Ramos (cell line): ENCODE data around the gene NDUFAF5.
"Not testable (repeated sequence)": the region's sequence is repeated elsewhere in the genome, so short reads cannot be mapped to it uniquely, and the experiment has no call there.

Experiments
- in situ Hi-C: fragments of 300-500 bp; cut with MboI; formaldehyde crosslinking; loops from one replicate; pipeline ENCODE4 v1.14.3; 2022; ENCODE audit warnings: low sequenced_read_pairs; ENCODE audit not compliant: unreplicated experiment

Gene NDUFAF5

GRCh38 chr20:13784893-13785715, at the start of gene NDUFAF5, which contains the start of gene ESF1:
Gene NDUFAF5, plus strand, starts transcription at chr20:13785028. Its CDS starts 41 bp downstream, at chr20:13785069.
Gene ESF1, minus strand, starts transcription at chr20:13784919. Its CDS starts 1,779 bp downstream, at chr20:13783140.
- in situ Hi-C loops = no loop called here

DNA sequence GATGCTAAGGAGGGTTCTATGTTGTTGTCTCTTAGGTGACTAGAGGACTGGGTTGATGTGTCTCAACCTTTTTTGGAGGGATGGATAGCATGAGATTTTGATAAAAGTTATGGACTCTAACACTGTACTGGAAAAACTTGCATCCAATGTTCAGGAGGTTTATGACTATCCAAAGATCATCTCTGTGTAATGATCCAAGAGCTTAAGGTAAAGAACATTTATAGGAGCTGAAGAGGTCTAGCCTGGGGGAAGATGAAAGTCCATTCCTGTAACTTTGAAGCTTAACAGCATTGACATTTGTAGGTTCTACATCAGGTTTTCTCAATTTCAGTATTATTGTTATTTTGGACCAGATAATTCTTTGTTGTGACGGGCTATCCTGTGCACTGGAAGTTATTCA, 49.0 kb upstream of the NDUFAF5 start:
- in situ Hi-C loops = no loop called here

GRCh38 chr20:13736436-13737191, 48.2 kb upstream of the NDUFAF5 start:
- in situ Hi-C loops = no loop called here

- in situ Hi-C loops = not testable (repeated sequence)
Measured at GRCh38 chr20:13738187-13738586, 46.6 kb upstream of the NDUFAF5 start.

DNA sequence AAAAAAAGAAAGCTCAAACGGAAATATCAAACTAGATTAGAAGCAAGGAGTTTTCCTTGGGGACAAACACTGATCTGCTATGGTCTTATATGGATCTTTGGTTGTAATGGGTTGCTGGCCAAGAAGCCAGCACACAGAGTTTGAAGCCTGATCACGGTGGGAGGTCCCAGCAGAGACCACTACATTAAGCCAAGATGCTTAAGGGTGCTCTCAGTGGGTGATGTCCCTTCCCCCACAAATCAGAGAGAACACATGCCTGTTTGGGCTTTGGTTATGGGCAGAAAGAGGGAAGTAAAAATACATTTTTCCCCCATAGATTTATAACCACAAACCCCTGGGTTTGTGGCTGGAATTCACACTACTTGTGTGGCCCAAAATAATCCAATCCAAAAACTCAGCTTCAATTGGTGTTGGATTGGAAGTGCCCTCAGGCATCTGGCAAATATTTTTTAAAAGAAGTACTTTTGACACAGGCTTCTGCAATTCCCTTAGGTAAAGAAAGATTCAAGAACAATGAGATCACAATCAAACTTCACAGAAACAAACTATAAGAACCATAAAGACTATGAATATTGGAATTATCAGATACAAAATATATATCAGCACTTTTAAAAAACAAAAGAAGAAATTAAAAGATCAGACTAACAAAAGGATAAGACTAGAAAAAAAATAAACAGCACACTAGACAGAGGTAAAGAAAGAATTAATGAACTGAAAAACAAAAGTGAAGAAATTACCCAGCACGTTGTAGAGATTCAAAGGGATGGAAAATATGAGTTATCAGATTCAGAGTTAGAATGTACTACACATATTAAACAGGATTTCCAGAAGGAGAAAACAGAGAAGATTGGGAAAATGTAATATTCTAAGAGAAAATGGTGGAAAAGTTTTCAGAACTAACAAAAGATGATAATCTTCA, 44.8 kb upstream of the NDUFAF5 start:
- in situ Hi-C loops = no loop called here

DNA sequence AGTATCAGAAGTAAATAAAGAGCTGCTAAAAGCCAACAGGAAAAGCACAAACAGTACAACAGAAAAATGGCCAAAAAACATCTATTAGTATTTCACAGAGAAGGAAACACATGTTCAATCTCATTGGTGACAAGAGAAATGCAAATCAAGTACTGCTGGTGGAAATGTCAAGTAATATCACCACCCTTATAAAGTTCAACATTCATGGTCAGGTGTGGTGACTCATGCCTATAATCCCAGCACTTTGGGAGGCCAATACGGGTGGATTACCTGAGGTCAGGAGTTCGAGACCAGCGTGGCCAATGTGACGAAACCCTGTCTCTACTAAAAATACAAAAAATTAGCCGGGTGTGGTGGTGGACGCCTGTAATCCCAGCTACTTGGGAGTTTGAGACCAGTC, 42.9 kb upstream of the NDUFAF5 start:
- in situ Hi-C loops = no loop called here

GRCh38 chr20:13744352-13744751, 40.5 kb upstream of the NDUFAF5 start:
- in situ Hi-C loops = no loop called here

DNA sequence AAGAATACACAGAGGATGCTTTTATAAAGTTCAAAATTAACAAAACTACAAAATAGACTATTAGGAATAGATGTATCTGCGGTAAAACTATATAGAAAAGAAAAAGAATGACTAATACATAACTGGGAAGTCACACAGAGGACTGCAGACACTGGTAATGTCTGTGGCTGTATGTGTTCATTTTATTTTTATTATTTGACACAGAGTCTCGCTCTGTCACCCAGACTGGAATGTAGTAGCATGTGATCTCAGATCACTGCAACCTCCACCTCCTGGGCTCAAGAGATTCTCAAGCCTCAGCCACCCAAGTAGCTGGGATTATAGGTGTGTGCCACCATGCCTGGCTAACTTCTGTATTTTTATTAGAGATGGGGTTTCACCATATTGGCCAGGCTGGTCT, 39.0 kb upstream of the NDUFAF5 start:
- in situ Hi-C loops = no loop called here

- in situ Hi-C loops = no loop called here
Measured at GRCh38 chr20:13749811-13750210, 35.0 kb upstream of the NDUFAF5 start.

DNA sequence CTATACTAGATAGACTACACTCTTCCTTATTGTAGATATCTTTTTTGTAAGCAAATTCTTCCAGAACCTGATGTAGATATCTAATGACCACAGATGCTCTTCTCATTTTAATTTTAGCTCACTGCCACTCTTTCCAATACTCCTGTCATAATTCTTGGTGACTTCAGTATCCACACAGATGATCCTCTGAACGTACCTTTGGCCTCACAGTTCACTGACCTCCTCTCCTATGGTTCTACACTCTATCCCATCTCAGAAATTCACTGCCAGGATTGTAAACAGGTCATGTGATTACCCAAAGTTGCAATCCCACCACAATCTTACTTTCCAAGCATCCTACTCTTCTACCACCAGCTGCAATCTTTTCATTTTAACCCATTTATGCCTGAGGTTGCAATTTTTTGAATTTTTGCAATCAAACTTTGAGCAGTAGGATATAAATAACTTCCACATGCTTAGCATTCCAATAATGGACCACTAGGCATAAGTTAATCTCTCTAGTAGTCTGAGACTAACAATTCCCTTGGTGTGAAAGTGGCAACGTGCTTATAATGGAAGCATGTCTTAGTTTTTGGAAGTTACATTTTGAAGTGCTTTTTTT, 31.3 kb upstream of the NDUFAF5 start:
- in situ Hi-C loops = no loop called here

- in situ Hi-C loops = no loop called here
Measured at GRCh38 chr20:13755809-13756208, 29.0 kb upstream of the NDUFAF5 start.

DNA sequence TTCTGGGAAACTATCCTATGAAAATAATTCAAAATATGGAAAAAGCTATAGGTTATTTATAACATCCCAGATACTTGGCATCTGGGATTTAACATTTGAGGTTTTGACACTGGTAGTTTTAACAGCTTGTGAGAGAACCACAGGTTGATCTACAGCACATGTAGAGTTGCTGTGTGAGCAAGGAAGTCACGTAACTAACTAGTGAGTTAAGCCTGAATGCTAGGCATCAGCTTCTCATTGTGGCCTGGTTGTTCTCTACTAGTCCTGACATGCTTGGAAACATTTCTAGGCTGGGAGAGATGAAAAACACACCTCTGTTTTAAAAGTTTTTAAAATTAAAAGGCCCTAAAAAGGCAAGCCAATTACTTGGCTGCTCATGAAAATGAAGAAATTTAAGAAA, 28.3 kb upstream of the NDUFAF5 start:
- in situ Hi-C loops = no loop called here

DNA sequence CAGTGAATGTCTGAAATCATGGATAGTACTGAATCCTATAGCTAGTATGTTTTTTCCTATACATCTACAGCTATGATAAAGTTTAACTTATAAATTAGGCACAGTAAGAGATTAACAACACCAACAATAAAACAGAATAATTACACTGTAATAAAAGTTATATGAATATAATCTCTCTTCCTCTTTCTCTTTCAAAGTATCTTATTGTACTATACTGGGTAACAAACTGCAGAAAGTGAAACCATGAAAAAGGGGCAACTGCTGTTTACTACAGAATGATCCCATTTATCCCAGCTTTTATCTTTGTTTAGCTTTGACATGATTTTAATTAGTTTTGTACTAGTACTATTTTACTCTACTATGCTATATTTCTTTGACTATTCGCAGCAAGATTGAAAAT, 25.9 kb upstream of the NDUFAF5 start:
- in situ Hi-C loops = no loop called here

DNA sequence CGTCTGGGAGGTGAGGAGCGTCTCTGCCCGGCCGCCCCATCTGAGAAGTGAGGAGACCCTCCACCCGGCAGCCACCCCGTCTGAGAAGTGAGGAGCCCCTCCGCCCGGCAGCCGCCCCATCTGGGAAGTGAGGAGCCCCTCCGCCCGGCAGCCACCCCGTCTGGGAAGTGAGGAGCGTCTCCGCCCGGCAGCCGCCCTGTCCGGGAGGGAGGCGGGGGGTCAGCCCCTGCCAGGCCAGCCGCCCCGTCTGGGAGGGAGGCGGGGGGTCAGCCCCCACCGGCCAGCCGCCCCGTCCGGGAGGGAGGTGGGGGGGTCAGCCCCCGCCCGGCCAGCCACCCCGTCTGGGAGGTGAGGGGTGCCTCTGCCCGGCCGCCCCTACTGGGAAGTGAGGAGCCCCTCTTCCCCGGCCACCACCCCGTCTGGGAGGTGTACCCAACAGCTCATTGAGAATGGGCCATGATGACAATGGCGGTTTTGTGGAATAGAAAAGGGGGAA, 24.3 kb upstream of the NDUFAF5 start:
- in situ Hi-C loops = not testable (repeated sequence)

DNA sequence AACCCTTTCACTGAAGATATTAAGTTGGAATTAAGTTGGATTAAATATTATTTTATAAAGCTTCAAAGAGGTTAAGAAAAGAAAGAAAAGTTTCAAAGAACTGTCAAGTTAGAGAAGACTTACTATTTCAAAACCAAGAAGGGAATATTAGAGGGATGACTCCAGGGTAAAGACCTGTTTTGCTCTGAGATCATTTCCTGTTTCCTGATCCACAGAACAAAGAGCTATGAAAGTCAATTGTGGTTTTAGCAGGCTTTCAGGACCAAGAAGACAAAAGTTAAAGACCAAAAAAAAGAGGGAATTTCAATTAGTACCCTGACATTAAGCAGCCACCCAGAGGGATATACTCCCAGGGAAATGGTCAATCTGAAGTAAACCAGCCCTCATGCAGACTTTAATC, 19.5 kb upstream of the NDUFAF5 start:
- in situ Hi-C loops = no loop called here

DNA sequence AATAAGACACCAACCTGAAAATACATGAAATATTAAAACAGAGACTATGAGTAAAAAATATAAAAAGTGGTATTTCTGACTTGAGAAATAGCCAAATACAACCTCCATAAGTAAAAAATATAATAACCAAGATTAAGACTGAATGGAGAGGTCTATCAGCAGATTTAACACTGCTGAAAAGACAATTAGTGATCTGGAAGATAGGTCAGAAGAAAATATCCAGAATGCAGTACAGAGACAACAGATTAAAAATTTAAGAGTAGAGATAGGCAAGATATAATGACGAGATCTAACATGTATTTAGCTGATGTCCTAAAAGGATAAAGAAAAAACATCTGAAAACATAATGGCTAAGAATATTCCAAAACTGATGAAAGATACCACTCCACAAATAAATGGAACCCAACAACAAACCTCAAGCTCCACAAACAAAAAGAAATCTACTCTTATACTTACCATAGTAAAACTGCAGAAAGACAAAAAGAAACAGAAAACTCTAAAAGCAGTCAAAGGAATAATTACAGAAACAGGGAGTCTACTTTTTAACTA, 18.9 kb upstream of the NDUFAF5 start:
- in situ Hi-C loops = no loop called here

DNA sequence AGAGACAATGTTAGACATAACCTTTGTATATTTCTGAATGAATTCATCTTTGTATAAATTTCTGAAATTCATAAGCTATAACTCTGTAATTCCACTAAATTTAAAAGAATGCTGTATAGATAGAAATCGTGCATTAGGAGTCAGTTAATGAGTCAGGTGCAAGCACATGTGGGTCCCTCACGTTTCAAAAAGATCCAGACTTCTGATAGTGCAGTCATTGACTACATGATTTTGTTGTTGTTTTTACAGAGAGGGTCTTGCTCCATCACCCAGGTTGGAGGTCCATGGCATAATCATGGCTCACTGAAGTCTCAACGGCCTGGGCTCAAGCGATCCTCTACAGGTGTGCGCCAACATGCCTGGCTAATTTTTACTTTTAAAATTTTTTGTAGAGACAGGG, 14.7 kb upstream of the NDUFAF5 start:
- in situ Hi-C loops = loop anchor here (10.0 kb wide), 1 partner anchor 655 kb away; no protein-coding TSS in a partner anchor

GRCh38 chr20:13771853-13772453, 12.9 kb upstream of the NDUFAF5 start:
- in situ Hi-C loops = loop anchor here (10.0 kb wide), 1 partner anchor 657 kb away; no protein-coding TSS in a partner anchor

GRCh38 chr20:13772529-13772928, 12.3 kb upstream of the NDUFAF5 start:
- in situ Hi-C loops = loop anchor here (10.0 kb wide), 1 partner anchor 658 kb away; no protein-coding TSS in a partner anchor
